HG03135 (cell line): ENCODE measurements around the gene CDKN1A.
"Not testable (repeated sequence)": the region's sequence is repeated elsewhere in the genome, so short reads cannot be mapped to it uniquely, and the experiment has no call there.

Experiments used
- ATAC-seq: cut with Tn5 transposase; IDR thresholded peaks from one replicate; pipeline ENCODE4 v1.9.1; 2021; ENCODE audit warnings: mild to moderate bottlenecking, moderate library complexity; ENCODE audit not compliant: unreplicated experiment

The CDKN1A gene

DNA sequence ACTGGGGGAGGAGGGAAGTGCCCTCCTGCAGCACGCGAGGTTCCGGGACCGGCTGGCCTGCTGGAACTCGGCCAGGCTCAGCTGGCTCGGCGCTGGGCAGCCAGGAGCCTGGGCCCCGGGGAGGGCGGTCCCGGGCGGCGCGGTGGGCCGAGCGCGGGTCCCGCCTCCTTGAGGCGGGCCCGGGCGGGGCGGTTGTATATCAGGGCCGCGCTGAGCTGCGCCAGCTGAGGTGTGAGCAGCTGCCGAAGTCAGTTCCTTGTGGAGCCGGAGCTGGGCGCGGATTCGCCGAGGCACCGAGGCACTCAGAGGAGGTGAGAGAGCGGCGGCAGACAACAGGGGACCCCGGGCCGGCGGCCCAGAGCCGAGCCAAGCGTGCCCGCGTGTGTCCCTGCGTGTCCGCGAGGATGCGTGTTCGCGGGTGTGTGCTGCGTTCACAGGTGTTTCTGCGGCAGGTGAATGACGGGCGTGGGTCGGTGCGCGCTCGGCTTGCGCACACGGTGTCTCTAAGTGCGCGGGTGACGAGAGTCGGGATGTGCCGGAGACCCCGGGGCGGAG is at the start of gene CDKN1A:
TSS of gene CDKN1A (plus strand) at position 227 of the 555 bp plus-strand sequence. CDS start 5,388 bp downstream, outside the sequence.
- peak; percentile 45 for ATAC-seq

DNA sequence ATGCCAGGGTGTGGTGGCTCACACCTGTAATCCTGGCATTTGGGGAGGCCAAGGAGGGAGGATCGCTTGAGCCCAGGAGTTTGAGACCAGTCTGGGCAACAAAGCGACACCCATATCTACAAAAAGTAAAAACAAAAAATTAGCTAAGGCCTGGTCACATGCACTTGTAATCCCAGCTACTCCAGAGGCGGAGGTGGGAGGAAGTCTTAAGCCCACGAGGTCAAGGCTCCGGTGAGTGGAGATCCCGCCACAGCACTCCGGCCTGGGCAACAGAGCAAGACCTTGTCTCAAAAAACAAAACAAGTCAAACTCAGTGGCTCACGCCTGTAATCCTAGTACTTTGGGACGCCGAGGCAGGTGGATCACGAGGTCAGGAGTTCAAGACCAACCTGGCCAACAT is 48.7 kb upstream of the CDKN1A start:
- no peak for ATAC-seq

DNA sequence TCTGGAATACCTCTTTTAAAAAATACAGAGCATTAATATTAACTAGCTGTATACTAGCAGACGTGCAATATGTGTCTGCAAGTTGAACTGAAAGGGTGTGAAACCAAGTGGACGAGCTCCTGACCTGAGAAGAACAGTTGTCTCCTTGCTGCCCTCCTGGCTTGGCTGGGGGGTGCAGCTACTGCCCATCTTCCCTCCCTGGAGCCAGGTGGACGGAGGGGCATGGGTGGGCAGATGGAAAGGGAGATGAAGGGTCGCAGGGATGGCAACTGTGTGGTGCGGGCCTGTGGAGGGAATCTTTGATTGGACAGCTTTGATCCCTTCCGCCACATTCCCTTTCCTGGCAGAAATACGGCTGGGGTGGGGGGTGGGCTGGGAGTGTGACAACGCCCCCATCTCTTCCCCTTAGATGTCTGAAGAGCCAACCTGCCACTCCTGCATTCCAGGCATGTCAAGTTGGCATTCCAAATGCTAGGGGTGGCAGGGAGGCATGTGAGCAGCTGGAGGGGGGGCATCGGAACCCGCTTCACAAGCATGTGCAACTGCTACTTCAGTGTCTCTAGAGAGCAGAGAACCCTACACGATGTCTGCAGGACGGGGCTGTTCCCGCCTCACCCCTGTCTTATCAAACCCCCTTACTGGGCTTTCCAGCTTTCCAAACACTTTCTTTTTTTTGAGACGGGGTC is 47.0 kb upstream of the CDKN1A start:
- no peak for ATAC-seq

DNA sequence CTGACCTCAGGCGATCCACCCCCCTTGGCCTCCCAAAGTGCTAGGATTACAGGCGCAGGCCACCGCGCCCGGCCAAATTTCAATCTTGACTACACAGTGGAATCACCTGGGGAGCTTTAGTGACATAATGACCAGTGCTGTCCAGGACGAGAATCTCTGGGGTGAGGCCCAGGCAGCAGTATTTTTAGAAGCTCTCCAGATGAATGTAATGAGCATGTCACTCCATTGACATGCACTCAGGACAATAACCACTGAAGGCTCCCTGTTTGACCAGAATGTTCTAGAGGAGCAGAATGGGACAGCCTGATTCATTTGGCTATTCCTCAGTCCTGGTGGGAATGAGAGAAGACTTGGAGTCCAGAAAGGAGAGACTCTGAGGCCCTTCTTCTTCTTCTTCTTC is 45.1 kb upstream of the CDKN1A start:
- ATAC-seq, result no peak

DNA sequence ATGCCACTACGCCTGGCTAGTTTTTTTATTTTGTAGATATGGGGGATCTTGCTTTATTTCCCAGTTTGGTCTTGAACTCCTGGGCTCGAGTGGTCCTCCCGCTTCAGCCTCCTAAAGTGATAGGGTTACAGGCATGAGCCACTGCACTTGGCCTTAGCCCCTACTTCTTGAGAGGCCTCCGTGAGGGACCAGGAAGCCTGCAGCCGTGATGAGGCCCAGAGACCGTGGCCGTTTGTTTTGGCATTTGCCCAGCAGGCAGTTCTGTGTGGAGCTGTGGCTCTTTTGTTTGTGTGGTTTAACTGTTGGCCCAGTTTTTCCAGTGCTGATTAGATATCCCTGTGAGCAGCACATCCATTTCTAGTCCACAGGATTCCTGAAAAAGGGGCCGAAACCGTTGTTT is 44.6 kb upstream of the CDKN1A start:
- no peak for ATAC-seq

DNA sequence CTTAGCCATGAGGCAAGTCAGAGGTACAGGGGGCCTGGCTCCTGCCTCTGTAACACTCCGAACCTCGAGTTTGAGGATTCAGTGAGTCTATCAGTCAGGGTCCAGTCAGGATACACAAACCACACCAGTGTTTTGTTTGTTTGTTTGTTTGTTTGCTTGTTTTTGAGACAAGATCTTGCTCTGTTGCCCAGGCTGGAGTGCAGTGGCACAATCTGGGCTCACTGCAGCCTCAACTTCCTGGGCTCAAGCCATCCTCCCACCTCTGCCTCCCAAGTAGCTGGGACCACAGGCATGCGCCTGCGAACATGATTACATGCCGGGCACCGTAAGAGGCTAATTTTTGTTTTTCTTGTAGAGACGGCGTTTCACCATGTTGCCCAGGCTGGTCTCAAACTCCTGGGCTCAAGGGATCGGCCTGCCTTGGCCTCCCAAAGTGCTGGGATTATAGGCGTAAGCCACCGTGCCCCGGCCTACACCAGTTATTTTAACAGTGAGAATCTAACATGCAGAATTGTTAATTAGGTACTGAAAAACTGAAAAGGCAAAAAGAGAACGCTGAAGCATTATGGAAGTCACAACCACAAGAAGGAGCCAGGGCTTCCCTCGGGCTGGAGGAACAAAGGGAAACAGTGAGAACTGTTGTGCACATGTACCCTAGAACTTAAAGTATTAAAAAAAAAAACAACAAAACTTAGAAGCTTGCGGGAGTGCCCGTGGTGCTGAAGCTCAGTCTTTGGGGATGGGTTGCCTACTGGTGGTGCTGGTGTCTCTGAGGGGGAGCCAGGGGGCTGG is 44.0 kb upstream of the CDKN1A start:
- no peak for ATAC-seq

DNA sequence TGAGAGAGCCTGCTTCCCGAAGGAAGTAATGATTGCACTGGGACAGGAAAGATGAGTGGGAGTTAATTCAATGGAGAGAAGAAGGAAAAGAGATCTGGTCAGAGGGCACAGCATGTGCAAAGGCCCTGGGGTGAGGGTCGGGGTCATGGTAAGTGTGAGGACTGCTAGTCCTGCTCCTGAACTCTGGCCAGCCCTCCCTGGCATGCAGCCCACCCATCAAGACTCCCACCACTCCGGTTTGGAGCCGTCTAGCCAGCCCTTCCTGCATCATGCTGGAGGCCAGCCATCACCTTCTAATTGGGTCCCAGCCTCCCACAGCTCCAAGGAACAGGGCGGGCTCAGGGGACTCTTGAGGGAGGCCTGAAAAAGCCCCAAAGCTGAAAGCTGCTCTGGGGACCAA is 42.2 kb upstream of the CDKN1A start:
- no peak for ATAC-seq

DNA sequence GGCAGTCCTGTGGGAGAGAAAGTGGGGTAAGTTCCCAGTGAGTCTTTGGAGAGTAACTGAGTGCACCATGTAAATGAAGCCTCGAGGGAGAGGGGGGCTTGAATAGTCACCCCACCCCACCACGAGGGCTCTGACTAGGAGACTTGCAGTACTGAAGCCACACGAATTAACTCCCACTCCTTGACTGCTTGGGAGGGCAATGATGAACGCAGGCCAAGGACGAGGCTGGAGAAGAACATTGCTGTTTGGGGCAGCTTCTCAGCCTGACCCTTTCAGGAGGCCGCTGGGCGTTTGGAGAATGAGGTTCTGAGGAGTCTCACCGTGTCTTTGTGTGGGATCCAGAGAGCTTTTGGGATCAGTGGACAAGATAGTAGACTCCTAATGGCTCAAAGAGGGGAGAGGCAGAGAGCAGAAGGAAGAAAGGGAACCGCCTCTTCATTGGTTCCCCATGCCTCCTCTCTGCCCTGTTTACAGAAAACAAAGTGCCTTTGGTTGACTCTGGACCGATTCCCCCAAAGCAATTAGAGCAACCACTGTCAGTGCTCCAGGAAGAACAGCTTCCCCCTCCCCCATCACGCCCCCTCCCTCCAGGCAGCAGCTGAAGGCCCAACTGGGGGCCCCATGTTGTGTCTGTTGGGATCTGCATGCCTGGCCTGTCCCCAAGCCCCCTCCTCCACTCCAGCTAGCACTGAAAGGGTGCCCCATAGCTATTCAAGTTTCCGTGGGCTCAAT is 41.7 kb upstream of the CDKN1A start:
- ATAC-seq, result no peak

DNA sequence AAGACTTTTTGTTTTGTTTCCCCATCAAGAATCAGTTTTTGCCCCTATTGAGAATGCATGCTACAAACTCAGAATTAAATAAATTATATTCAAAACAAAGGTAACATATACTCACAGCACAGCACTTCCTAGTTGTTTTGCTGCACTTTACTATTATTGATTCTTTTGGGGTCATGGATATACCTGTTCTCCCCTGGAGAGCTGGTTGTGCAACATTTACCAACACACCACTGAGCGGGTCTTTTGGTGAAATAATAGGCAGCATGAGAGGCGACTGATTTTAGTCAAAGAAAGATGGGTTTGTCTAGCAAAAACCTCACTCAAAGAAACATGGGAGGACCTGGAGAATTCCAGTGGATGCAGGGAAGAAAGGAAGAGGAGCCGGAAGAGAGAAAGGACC is 39.9 kb upstream of the CDKN1A start:
- ATAC-seq, result no peak

DNA sequence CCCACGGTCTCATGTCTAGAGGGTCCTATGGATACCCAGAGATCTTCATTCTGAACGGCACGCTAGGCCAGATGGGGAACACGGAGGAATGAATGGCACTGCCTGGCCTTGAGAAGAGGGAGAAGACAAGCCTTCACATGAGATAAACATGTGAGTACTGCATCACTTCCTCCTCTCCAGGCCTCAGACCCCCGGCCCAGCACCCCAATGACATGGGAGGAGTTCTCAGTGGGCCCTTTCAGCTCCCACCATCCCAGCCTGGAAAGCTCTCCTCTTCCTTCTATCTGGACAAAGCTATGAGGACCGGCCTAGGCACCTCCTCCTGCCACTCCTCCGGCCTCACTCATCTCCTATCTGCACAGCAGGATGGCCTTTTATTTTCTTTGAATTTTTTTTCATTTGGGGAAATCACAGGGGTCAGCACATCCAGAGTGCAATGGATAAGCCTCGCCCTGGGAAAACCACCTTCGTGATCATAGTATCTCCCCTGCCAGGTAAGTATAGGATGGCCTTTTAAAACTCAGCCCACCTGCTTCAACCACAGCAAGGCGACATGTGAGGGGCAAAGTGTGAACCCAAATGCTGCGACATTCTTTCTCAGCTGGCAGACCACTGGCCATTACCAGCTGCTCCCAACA is 39.2 kb upstream of the CDKN1A start:
- no peak for ATAC-seq

DNA sequence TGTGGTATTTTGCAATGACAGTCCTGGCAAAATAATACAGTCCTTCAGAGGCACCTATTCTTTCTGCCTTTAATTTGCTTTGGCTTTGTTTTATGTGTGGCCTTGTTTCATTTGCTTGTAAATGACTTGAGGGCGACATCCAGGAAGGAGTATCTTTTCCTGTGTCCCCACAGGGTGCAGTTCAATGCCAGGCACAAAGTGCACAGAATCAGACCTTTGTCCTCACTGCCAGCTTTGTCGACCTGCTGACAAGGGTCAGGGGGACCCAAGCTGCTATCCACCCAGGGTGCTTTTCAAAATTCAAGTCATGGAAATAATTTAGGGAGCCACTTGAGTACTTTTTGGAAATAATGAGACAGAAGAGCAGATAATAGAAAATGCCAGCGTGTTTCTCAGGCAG is 37.0 kb upstream of the CDKN1A start:
- ATAC-seq, result no peak

DNA sequence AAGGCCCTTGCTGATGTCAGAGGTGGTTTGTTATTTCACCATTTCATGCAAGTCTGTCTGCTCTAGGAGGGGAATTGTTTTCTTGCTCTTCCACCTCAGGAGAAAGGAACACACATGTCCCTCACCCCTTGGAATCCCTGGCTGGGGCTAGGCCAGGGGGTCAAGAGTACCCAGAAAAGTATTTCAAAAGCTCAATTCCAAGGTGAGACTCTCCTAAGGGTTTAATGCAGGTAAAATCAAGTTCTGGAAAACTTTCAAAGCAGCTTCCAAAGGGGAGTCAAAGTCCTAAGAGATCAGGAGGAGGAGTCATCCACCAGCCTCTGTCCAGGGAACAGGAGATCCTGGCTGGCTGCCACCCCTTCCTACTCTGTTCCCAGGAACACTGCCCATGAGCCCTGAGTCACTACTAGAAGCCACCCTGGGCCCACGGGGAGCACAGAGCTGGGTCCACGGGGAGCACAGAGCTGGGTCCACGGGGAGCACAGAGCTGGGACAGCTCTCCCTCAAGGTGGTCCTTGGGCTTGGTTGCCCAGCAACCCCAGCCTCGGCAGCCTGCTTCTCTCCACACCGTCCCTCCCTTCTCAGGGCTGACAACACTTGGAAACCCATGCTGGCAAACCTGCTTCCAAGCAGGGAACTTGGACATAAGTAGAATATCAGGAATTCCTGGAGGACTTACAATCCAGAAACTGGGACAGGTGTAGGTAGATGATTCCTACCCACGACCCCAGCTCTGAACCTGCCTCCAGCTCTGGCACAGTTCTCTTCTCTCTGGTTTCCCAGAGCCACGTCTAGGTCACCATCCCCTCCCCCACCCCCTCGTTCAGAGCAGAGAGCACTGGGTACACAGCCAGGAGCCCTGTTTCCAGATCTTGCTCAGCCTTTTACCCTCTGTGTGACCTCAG is 35.3 kb upstream of the CDKN1A start:
- ATAC-seq, result no peak

DNA sequence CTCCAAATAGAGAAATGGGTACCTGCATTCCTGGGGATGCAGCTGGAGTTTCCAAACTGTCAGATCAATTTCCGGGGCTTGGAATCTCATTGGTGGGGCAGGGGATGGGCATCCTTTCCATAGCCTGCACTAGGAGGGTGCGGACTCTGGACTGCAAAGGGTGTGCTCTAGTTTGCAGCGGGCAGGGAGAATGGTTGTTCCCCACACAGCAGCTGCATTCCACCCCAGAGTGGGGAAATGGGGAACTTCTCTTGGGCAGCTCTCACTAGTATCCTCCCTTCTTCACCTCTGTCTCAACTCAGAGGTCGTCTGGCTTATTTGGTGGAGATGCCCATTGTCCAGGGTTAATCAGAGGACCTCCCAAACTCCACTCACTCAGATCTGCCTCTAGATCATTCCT is 34.5 kb upstream of the CDKN1A start:
- no peak for ATAC-seq

DNA sequence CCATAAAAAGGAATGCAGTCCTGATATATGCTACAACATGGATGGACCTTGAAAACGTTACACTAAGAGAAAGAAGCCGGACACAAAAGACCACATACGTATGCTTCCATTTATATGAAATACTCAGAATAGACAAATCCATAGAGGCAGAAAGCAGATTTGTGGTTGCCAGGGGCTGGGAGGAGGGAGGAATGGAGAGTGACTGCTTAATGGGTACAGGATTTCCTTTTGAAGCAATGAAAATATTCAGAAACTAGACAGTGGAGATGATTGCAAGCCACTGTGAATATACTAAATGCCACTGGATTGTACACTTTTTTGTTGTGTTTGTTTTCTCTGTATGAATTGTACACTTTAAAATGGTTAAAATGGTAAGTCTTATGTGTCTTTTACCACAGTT is 29.4 kb upstream of the CDKN1A start:
- no peak for ATAC-seq

DNA sequence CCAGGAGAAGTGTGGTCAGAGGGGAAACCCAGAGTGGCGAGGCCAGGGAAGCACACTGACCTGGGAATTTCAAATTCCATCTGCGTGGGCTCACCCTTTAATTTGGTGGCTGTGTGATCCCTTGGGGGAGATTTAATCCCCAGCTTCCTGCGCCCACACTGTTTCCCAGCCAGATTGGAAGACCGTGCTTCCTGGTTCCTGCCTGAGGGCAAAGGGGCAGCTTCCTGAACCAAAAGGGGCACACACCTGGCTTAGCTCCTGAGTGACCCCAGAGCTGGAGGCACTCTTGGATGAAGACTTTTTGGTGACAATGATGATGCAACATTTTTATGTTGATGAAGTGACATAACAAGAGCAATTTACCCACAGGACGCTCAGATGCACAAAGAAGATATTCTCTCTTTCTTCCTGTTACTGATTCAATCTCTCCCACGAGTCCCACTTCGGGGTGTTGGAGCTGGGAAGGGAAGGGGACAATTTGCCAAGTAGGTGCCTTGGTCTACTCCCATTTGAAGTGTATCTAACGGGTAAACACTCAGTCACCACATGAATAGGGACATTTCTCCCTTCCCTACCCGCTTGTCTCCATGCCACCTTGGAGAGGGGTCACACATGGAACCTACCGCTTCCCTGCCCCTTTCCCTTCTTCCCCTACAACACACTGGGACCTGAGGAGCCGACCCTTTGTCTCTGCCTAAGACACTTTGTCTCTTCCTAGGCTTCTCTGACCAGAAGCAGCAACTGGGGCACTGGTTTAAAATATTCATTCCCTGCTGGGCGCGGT is 28.6 kb upstream of the CDKN1A start:
- ATAC-seq, result no peak

DNA sequence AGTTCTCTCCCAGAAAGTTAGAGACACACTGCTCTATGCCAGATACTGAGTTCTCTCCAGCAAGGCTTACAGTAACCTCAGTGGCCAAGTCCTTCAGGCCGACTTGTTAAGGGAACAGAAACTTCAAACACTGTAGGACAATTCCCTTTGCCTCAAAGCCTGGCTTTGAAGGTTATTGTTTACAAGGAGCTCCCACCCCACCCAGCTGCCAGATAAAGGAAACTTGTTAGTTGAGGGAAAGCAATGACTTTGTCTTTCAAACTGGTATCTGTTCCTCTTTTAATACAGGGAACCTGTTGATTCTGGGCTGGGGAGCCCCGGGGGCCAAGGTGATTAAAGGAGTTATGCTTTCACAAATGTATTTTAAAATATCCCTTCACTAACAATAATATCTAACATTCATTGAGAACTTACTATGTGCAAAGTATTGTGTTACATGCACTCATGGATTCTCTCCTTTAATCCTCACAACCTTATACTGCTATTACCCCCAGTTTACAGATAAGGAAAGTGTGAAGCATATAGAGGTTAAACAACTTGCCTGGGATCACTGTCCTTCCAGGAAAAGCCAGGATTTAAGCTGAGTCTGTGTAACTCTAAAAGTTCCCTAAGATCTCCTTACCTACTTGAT is 27.6 kb upstream of the CDKN1A start:
- ATAC-seq, result no peak

DNA sequence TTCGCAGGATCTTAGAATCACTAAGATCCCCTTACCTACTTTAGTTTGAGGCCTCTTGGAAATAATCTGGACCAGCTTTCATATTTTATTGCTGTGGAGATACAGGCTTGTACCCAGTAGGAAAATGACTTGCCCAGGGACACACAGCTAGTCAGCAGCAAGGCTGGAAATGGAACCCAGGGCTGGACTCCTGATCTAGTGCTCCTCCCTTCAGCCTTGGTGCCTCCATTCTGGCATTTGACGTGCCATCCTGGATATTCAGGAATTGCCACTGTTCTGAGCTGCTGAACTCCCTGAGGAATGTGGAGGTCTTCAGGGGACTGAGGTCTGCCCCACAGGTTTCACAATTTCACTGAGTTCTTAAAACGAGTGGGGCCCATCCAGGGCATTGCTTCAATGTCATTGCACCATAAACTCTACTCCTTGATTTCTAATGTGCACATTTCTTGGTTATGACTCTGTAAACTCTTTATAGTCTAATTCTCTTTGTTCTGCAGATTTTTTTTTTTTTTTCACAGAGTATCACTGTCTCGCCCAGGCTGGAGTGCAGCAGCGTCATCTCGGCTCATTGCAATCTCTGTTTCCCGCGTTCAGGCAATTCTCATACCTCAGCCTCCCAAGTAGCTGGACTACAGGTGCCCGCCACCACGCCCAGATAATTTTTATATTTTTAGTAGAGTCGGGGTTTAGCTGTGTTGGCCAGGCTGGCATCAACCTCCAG is 26.7 kb upstream of the CDKN1A start:
- ATAC-seq, result no peak

DNA sequence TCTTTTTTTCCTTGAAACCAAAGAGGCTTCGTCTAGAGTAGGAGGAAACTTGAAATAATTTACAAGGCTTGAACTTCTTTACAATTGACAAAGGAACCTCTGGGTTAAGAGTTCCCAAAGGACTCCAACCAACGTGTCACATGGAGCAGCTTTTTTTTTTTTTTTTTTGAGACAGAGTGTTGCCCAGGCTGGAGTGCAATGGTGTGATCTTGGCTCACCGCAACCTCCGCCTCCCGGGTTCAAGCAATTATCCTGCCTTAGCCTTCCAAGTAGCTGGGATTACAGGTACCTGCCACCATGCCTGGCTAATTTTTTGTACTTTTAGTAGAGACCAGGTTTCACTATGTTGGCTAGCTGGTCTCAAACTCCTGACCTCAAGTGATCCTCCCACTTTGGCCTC is 24.0 kb upstream of the CDKN1A start:
- ATAC-seq, result not testable (repeated sequence)
